Loucy (cell line): ENCODE data around the gene TNPO3.

Experiments
- H2AFZ ChIP-seq: fragments of 200-600 bp; sonication (generic); 2 replicates; pipeline ENCODE4 v1.6.0; 2016; ENCODE audit warnings: antibody characterized with exemption, mild to moderate bottlenecking, low read length, moderate library complexity
- H3F3A ChIP-seq: fragments of 200-600 bp; 2 replicates; pipeline ENCODE4 v1.6.0; 2016; ENCODE audit warnings: antibody characterized with exemption, low read depth, mild to moderate bottlenecking
- H3K27me3 ChIP-seq: fragments of 200-600 bp; sonication (generic); 2 replicates; pipeline ENCODE4 v1.6.1; 2014; ENCODE audit warnings: low read length, mild to moderate bottlenecking; ENCODE audit not compliant: insufficient read depth, poor library complexity, severe bottlenecking
- H3K36me3 ChIP-seq: fragments of 200-600 bp; sonication (generic); 2 replicates; pipeline ENCODE4 v1.6.1; 2016; ENCODE audit warnings: low read length; ENCODE audit not compliant: insufficient read depth
- H3K4me1 ChIP-seq: fragments of 200-600 bp; sonication (generic); 2 replicates; pipeline ENCODE4 v1.5.1; 2014; ENCODE audit warnings: low read length, mild to moderate bottlenecking; ENCODE audit not compliant: insufficient read depth, poor library complexity, severe bottlenecking
- H3K4me2 ChIP-seq: fragments of 200-600 bp; sonication (generic); 2 replicates; pipeline ENCODE4 v1.6.0; 2014; ENCODE audit warnings: antibody characterized with exemption, low read length, low read depth, mild to moderate bottlenecking; ENCODE audit not compliant: poor library complexity, severe bottlenecking
- H3K4me3 ChIP-seq: fragments of 200-600 bp; sonication (generic); 2 replicates; pipeline ENCODE4 v1.5.1; 2014; ENCODE audit warnings: low read length, mild to moderate bottlenecking, mixed read lengths; ENCODE audit not compliant: poor library complexity, severe bottlenecking
- H3K79me2 ChIP-seq: fragments of 200-600 bp; sonication (generic); 2 replicates; pipeline ENCODE4 v1.6.1; 2014; ENCODE audit warnings: low read length; ENCODE audit not compliant: insufficient read depth
- H3K9ac ChIP-seq: fragments of 200-600 bp; sonication (generic); 2 replicates; pipeline ENCODE4 v1.6.0; 2014; ENCODE audit warnings: mild to moderate bottlenecking, low read depth, low read length, moderate library complexity; ENCODE audit not compliant: poor library complexity, severe bottlenecking
- H3K9me2 ChIP-seq: fragments of 200-600 bp; sonication (generic); replicated peaks from 2 replicates; pipeline ENCODE4 v1.6.1; 2016; ENCODE audit warnings: low read depth, low read length, mixed read lengths
- H3K9me3 ChIP-seq: fragments of 200-600 bp; sonication (generic); 2 replicates; pipeline ENCODE4 v1.6.1; 2014; ENCODE audit warnings: mild to moderate bottlenecking, antibody characterized with exemption, low read length, low read depth; ENCODE audit not compliant: insufficient read depth
- H4K20me1 ChIP-seq: fragments of 200-600 bp; sonication (generic); 2 replicates; pipeline ENCODE4 v1.6.0; 2014; ENCODE audit warnings: antibody characterized with exemption, low read length, mild to moderate bottlenecking; ENCODE audit not compliant: insufficient read depth, poor library complexity, severe bottlenecking
- CTCF ChIP-seq: fragments of 200-600 bp; sonication (generic); conservative IDR thresholded peaks from 2 replicates; pipeline ENCODE4 v1.5.1; 2014; ENCODE audit warnings: mild to moderate bottlenecking, antibody characterized with exemption, low read length
- EZH2phosphoT487 ChIP-seq: fragments of 200-600 bp; IDR thresholded peaks from 2 replicates; pipeline ENCODE4 v1.6.1; 2018; ENCODE audit warnings: antibody characterized with exemption, mild to moderate bottlenecking, moderate library complexity, borderline replicate concordance

Gene TNPO3

GRCh38 chr7:128919881-128920799 lies 134.8 kb downstream of the TNPO3 start:
- no peak overlapping the region for H3K4me2 ChIP-seq
- H4K20me1 ChIP-seq = no peaks in the 10 kb centered on the region
- H2AFZ ChIP-seq = no peak overlapping the region
- no peaks in the 10 kb centered on the region for H3K9me3 ChIP-seq
- H3K4me3 ChIP-seq = no peak overlapping the region
- H3F3A ChIP-seq = no peaks in the 10 kb centered on the region
- H3K79me2 ChIP-seq = no peaks in the 10 kb centered on the region
- no peaks in the 10 kb centered on the region for H3K4me1 ChIP-seq
- TF ChIP-seq CTCF = no peak
- no peak for TF ChIP-seq EZH2phosphoT487
- no peaks in the 10 kb centered on the region for H3K36me3 ChIP-seq
- H3K9me2 ChIP-seq = no peaks in the 10 kb centered on the region
- no peak overlapping the region for H3K9ac ChIP-seq
- H3K27me3 ChIP-seq = no peaks in the 10 kb centered on the region

GRCh38 chr7:128919241-128919640 lies 135.7 kb downstream of the TNPO3 start:
- H4K20me1 ChIP-seq = no peaks in the 10 kb centered on the region
- H2AFZ ChIP-seq = no peak overlapping the region
- H3K9me3 ChIP-seq = no peaks in the 10 kb centered on the region
- no peak overlapping the region for H3K4me3 ChIP-seq
- no peaks in the 10 kb centered on the region for H3K4me1 ChIP-seq
- H3K9me2 ChIP-seq = no peaks in the 10 kb centered on the region
- no peaks in the 10 kb centered on the region for H3K27me3 ChIP-seq
- H3K9ac ChIP-seq = no peak overlapping the region
- TF ChIP-seq CTCF (no peak), EZH2phosphoT487 (no peak)
- no peaks in the 10 kb centered on the region for H3F3A ChIP-seq
- no peak overlapping the region for H3K4me2 ChIP-seq
- no peaks in the 10 kb centered on the region for H3K79me2 ChIP-seq
- no peaks in the 10 kb centered on the region for H3K36me3 ChIP-seq

- Histone ChIP-seq H3K9me2 (no peaks in the 10 kb centered on the region), H2AFZ (no peak overlapping the region), H3K9ac (no peak overlapping the region), H3K9me3 (no peaks in the 10 kb centered on the region), H3K4me1 (no peaks in the 10 kb centered on the region), H4K20me1 (no peaks in the 10 kb centered on the region), H3K27me3 (no peaks in the 10 kb centered on the region), H3F3A (no peaks in the 10 kb centered on the region), H3K4me2 (no peak overlapping the region), H3K4me3 (no peak overlapping the region), H3K79me2 (no peaks in the 10 kb centered on the region), H3K36me3 (no peaks in the 10 kb centered on the region)
- TF ChIP-seq CTCF (no peak), EZH2phosphoT487 (no peak)
These were observed 136.8 kb downstream of the TNPO3 start for GRCh38 chr7:128918016-128918665.
